GM12864 (cell line): ENCODE results near the gene GALNT8.
"Not testable (repeated sequence)": the region's sequence is repeated elsewhere in the genome, so short reads cannot be mapped to it uniquely, and the experiment has no call there.

Source experiments
- DNase-seq: peaks from one replicate; pipeline ENCODE4 v3.0.0-alpha.2; 2011; ENCODE audit warnings: low read depth
- H3K4me3 ChIP-seq: 2 replicates; pipeline ENCODE4 v1.5.1; 2011; ENCODE audit warnings: mild to moderate bottlenecking, low read depth, low read length, control low read depth
- TF ChIP-seq, protein P1 (sequence below): IDR thresholded peaks from 2 replicates; pipeline ENCODE4 v1.5.1; 2011; ENCODE audit warnings: low read depth, mild to moderate bottlenecking, moderate library complexity, low read length, control low read depth, inconsistent platforms; ENCODE audit errors: missing control alignments

GALNT8 gene

DNA sequence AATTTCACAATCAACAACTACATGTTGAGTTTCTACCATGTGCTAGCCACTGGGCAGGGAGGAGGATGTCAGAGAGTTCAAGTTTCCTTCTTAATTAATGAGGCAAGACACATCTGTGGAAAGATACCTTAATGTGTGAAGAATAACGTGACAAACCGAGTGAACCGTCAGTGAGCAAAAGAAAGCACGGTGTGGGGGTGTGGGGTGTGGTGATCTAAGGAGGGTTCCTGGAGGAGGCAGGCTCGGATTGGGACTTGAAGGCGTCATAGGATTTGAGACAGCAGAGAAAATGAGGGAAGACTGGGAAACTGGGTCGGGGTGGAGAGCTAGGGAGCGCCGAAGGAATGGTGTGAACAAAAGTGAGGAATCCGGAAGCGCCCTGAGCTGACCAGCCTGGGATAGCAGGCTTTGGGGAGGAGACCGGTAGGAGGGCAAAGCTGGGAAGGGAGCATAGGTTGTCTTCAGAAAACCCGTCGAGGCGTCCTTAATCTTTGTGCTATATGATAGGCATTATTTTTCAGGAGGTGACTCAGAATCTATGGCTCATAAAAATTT is 22.3 kb downstream of the GALNT8 start:
- TF ChIP-seq, protein P1, sequence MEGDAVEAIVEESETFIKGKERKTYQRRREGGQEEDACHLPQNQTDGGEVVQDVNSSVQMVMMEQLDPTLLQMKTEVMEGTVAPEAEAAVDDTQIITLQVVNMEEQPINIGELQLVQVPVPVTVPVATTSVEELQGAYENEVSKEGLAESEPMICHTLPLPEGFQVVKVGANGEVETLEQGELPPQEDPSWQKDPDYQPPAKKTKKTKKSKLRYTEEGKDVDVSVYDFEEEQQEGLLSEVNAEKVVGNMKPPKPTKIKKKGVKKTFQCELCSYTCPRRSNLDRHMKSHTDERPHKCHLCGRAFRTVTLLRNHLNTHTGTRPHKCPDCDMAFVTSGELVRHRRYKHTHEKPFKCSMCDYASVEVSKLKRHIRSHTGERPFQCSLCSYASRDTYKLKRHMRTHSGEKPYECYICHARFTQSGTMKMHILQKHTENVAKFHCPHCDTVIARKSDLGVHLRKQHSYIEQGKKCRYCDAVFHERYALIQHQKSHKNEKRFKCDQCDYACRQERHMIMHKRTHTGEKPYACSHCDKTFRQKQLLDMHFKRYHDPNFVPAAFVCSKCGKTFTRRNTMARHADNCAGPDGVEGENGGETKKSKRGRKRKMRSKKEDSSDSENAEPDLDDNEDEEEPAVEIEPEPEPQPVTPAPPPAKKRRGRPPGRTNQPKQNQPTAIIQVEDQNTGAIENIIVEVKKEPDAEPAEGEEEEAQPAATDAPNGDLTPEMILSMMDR, result no peak

DNA sequence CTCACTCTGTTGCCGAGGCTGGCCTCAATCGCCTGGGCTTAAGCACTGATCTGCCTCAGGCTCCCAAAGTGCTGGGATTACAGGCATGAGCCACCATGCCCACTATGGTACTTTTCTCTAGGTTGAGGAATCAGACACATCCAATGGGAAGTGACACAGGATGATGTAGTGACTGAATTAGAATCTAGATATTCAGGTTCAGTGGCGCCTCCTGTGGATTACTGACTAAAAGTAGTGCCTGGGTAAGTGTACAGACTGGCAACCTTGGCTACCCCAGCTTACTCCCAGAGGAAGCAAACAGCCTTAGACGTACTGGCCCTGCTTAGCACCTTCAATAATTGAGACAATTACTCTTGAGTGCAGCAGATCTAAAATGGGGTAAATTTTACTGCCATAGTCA is 22.8 kb downstream of the GALNT8 start:
- DNase-seq, result no peak
- H3K4me3 ChIP-seq, result no peak overlapping the region
- TF ChIP-seq, protein P1, result no peak

More for the DNA sequence above, 22.3 kb downstream of the GALNT8 start:
- H3K4me3 ChIP-seq, result no peak overlapping the region
- no peak for DNase-seq

DNA sequence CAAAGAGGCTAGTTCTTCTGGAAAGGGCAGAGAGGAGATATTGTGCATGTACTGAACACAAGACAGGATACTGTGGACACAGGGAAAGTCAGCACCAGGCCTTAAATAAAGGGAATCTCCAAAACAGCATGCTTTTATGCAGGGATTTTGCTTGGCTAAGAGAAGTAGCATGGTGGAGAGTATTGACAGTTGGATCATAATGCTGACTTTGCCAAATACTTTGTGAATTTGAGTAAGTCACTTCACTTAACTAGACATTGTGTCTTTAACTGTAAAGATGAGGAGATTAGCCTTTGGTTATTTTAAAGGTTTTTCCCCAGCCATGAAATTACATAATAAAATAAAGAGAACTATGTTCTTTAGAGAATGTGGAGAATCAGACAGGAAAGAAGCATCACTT is 24.5 kb downstream of the GALNT8 start:
- no peak for DNase-seq
- H3K4me3 ChIP-seq, result no peak overlapping the region
- TF ChIP-seq, protein P1, result no peak

DNA sequence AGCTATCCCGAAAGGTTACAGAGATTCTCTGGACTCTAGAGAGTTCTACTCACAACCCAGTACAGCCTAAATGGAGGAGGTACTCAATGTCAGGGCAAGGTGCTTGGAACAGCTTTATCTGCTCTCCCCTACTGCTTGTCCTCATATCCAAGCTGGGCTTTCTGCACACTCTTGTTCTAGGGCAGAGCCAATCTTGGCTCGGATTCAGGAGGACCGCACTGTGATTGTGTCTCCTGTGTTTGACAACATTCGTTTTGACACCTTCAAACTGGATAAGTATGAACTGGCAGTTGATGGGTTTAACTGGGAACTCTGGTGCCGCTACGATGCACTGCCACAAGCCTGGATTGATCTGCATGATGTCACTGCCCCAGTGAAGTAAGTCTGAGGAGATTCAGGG is 25.0 kb downstream of the GALNT8 start:
- TF ChIP-seq, protein P1, result no peak
- no peak overlapping the region for H3K4me3 ChIP-seq
- no peak for DNase-seq

DNA sequence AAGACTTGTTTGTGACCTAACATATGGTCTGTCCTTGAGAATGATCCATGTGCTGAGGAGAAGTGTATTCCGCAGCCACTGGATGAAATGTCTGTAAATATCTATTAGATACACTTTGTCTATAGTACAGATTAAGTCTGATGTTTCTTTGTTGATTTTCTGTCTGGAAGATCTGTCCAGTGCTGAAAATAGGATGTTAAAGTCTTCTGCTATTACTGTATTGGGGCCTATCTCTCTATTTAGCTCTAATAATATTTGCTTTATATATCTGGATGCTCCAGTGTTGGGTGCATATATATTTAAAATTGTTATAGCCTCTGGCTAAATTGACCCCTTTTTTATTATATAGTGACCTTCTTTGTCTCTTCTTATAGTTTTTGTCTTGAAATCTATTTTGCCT is 31.5 kb downstream of the GALNT8 start:
- not testable (repeated sequence) for H3K4me3 ChIP-seq, DNase-seq

DNA sequence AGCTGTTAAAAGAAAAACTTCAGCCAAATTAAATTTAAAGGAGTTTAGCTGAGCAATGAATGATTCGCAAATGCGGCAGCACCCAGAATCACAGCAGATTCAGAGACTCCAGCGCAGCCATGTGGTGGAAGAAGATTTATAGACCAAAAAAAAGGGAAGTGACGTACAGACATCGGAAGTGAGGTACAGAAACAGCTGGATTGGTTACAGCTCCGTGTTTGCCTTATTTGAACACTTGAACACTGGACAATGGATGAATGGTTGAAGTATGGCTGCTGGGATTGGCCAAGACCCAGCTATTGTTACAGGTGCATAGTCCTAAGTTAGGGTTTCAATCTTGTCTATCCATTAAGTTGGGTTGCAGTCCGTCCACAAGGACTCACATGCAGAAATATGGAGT is 42.6 kb downstream of the GALNT8 start:
- no peak overlapping the region for H3K4me3 ChIP-seq
- TF ChIP-seq, protein P1, result no peak
- DNase-seq, result no peak

DNA sequence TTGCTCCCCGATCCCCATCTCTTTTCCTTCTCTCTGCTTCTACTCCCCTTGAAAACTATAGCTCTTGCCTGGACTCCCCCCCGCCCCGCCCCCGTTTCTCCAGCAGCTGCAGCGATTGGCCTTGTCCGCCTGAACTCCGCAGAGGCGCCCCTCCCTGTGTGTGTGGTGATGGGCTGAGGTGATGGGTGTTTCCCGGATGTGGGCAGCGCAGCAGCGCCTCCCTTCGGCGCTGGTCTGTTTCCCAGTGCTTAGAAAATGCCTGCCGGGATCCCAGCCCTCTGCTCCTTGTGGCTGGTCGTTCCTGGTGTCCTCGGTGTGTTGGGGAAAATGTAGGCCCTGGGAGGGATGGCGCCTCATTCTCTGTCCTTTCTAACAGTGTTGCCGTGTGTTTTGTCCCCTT is 43.3 kb downstream of the GALNT8 start:
- TF ChIP-seq, protein P1, result no peak
- no peak overlapping the region for H3K4me3 ChIP-seq
- no peak for DNase-seq
